ENCODE measurements around the gene RAD51D. TPM values are rescaled to one million over a fixed set of nuclear protein-coding genes. Genes with fewer than 3 reads are reported as not detected.
A peak's percentile ranks its signal among the peaks of the same experiment; 100 is the strongest.
"Not testable (repeated sequence)": the region's sequence is repeated elsewhere in the genome, so short reads cannot be mapped to it uniquely, and the experiment has no call there.

Gene RAD51D
- 4.6 and 6.6 TPM in 2 replicates for total RNA-seq
- polyA plus RNA-seq (2012): 10.9 TPM

DNA sequence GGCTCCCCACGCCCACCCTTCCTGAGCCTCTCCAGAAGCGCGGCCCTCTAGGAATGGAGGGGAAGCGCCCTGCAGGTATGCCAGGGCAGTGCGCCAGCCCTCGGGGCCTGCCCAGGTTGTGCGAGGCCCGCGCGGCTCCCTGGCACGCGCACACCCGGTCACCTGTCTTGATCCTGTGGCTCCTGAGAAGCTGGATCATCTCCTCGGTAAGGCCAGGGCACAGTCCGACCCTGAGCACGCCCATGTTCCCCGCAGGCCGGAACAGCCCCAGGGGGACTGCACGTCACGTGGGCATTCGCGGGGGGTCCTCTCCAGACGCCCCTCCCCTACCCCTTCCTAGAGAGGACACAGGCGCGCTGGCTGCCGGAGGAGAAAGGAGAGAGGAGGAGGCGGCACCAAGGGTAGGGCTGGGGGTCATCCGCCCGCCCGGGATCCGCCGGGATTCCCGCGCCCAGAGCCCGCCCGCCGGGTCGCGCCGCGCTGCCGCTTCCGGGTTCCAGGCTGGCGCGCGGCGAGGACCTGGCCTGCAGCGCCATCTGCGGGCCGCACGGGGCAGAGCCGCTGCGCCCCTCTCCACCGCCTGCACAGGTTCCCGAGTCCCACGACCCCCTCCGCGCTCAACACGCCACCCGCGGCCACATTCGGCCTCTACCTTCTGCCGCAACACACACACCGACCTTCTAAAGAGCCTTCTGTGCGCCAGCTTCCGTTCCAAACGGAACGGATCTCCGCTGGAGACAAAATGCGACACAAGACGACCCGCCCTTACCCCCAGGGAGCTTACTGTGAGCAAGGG, at the start of gene RAD51D:
Gene RAD51D, minus strand, starts transcription at position 491 of the 796 bp plus-strand sequence. Its CDS starts 247 bp downstream, at position 244.
- DNase-seq (ENCODE audit: low read depth): peak; percentile 72

DNA sequence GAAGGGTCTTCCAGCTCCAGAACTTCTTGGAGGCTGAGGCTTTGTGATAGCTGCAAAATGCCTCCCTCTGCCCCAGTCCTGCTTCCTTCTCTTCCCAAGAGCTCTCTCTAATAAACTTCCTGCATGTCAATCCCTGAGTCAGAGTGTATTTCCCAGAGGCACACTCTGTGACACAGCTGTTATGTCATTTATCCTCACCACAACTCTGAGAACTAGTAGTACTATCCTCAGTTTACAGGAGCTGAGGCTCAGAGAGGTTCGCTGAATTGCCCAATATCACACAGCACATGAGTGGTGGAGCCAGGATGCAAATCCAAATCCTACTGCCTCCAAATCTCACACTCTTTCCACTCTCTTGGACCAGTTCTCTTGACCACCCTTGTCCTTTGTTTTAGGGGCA, 48.0 kb upstream of the RAD51D start:
- DNase-seq (ENCODE audit: low read depth): peak; percentile 78

DNA sequence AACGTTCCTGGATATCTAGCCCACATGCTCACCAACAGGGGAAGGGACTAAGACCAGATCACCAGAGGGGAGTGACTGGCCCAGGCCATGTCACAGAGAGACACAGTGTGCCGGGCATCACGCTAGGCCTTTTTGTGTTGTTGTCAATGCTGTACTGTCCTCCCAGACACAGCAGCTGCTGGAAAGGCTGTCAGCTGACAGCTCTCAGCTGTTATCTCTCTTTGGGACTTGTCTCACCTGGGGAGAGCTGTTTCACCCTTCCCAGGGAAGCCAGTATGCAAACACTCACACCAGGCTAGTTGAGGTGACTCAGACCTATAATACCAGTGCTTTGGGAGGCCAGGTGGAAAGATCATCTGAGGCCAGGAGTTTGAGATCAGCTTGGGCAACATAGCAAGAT, 47.4 kb upstream of the RAD51D start:
- DNase-seq (ENCODE audit: low read depth): peak; percentile 65

DNA sequence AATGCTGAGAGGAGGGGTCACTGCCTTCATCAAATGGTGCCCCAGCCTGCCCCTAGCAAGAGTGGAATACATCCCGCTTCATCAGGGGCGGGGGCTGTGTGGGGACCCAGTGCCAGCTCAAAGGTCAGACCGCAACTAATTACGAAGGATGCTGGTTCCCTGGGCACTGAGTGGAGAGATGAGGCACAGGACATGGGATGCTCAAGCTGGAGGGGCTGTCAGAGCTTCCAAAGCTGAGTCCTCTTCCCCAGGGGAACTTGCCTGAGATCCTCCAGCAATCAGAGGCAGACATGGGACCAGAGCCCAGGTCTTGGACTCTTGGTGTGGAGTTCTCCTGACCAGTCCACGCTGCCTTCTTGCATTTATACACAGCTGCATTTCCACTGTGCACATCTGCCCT, 46.9 kb upstream of the RAD51D start:
- DNase-seq (ENCODE audit: low read depth): no peak

- no peak for DNase-seq (ENCODE audit: low read depth)
Observed at GRCh38 chr17:35164716-35165115, 45.1 kb upstream of the RAD51D start.

DNA sequence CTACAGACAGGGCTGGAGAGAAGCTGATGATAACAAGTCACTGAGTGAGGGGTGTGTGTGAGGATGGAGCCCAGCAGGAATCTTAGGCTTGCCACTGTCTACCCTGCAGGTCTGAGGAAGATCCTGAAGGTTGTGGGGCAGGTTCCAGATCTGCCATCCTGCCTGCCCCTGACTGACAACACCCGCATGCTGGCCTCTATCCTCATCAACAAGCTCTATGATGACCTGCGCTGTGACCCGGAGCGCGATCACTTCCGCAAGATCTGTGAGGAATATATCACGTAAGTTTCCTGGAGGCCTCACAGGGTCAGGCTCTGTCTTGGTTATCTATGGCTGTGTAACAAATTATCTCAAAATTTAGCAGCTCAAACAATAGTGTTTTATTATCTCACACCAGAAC, 44.2 kb upstream of the RAD51D start:
- no peak for DNase-seq (ENCODE audit: low read depth)

- DNase-seq (ENCODE audit: low read depth): no peak
Observed at GRCh38 chr17:35162755-35163154, 43.1 kb upstream of the RAD51D start.

DNA sequence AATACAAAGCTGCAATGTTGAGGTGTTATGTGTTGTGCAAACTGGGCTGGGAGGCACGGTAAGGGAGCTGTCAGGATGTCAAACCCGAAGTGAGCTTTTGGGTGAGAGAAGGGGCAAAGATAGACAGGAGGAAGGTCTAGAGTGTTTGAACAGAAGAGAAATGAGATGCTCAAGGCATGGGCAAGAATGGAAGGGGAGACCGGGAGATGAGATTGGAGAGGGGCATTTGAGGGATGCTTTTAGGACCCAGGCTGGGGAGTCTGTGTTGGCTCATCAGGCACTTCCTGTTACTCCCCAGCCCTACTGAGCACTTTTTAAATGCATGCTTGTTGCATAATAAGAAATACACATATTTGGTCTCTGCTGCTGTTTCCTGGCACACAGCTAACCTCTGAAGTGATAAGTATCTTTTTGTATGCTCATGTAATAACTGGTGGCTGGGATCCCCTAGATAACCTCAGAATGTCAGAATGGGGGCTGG, 41.7 kb upstream of the RAD51D start:
- no peak for DNase-seq (ENCODE audit: low read depth)

DNA sequence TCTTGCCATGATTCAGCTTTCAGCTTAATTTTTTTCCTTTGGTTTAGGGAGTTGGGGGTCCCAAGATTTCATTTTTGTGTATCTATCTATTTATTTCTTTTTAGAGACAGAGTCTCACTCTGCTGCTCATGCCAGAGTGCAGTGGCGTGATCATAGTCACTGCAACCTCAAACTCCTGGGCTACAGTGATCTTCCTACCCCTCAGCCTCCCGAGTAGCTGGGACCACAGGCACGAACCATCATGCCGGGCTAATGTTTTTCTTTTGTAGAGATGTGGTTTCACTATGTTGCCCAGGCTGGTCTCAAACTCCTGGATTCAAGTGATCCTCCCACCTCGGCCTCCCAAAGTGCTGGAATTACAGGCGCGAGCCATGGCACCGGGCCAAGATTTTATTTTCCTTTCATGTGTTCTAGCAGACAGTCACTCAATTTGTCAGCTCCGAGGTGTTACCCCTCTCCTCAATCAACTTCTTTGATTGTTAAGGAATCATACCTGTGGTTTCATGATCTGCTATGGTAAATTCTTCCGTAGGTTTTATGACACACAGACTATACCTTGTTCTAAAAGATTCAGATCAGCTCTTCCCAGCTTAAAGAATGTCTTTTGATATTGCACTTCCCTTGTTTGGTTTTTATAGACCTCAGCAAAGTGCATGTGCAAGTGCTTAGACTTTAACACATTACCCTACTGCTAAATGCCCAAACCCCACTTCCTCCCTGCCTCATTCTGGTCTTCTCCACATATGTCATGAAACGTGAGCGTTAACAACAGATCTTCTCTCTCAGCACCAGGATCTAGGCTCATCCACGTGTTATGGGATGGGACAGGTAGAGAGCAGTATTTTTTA, 40.9 kb upstream of the RAD51D start:
- DNase-seq (ENCODE audit: low read depth): no peak

DNA sequence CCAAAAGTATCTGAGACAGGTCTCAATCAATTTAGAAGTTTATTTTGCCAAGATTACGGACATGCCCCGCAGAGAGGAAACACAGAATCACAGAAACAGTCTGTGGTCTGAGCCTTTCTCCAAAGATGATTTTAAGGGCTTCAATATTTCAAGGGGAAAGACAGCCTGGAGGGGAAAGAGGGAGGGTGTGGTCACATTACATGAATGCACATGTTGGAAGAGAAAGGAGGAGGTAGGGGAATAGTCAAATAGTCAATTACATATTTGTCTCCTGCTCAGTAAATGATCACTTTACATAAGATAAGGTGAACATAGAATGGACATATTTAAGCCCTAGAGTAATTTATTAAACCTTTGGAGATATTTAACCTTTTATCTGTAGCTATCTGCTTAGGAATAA, 40.3 kb upstream of the RAD51D start:
- no peak for DNase-seq (ENCODE audit: low read depth)

GRCh38 chr17:35155246-35155645, 35.6 kb upstream of the RAD51D start:
- DNase-seq (ENCODE audit: low read depth): no peak

GRCh38 chr17:35154196-35155165, 34.8 kb upstream of the RAD51D start:
- DNase-seq (ENCODE audit: low read depth): no peak

DNA sequence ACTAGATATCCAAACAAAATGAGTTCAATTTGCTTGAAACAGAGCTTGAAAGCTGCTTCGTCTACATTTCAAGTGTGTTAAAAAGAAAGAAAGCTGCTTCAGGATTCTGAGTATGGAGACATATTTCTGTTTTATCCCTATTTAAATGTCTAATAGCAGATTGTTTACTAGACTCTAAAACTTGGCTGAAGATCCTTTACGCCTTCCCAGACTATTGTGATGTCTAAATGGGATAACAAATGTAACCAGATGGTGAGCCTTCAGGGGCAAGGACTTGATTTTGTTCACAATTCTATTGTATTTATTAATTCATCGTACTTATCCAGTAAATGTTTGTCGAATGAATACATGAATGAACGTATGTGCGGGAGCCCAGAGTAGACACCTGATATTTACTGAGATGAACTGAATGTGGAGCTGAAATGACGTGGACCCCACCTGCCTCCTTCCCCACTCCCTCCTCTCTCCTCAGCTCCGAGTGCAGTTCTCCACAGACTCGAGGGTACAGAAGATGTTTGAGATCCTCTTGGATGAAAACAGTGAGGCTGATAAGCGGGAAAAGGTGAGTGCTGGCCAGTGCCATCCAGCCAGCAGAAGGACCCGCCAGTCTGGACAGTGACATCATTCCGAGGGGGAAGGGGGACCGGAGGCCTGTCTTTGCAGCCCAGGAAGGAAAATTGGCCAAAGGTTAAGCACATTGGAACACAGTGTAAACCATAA, 32.9 kb upstream of the RAD51D start:
- no peak for DNase-seq (ENCODE audit: low read depth)

DNA sequence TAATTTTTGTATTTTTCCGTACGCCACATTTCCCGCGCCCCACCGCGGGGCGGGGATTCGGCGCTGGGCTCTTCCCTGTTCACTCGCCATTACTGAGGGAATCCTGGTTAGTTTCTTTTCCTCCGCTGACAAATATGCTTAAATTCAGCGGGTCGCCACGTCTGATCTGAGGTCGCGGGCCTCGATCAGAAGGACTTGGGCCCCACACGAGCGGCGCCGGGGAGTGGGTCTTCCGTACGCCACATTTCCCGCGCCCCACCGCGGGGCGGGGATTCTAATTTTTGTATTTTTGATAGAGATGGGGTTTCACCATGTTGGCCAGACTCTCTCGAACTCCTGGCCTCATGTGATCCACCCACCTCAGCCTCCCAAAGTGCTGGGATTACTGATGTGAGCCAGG, 31.4 kb upstream of the RAD51D start:
- not testable (repeated sequence) for DNase-seq (ENCODE audit: low read depth)

DNA sequence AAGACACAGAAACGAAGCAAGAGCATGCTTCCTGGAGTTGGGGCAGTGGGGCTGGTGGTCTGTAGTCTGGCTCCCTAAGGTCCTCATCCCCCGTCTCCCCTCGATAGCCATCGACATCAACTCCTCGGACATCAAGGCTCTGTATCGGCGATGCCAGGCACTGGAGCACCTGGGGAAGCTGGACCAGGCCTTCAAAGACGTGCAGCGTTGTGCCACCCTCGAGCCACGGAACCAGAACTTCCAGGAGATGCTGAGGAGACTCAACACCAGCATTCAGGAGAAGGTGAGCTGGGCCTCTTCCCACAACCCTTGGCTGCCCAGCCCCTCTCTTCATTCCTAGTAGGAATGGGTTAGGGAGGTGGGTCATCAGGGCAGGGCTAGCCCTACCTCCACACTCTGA, 30.3 kb upstream of the RAD51D start:
- no peak for DNase-seq (ENCODE audit: low read depth)

- peak; percentile 42 for DNase-seq (ENCODE audit: low read depth)
Observed at GRCh38 chr17:35148144-35148543, 28.5 kb upstream of the RAD51D start.

DNA sequence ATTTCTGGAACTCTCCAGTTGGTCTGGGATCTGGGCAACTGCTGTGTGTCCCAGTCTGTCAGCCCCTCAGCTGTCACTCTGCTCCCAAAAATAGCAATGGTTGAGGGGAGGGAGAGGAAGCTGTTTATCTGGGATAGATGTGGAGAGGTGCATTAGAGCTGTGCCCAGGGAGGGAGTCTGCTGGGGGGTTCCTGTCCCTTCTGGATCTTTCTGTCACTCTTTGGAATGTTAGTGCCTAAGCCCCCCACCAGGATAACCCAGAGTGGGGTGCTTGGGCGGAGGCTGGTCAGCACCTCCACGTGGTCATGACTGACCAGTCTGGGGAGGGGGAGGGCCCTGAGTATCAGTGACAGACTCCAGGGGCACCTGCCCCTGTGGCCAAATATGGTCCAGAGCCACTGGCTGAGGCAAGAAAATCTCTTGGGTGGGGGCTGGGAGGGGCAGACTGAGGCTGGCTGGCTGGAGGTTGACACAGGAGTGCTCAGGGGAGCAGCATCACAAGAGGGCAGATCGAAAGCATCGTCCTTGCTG, 27.8 kb upstream of the RAD51D start, which contains the start of gene UNC45B:
Gene UNC45B, plus strand, starts transcription at position 443 of the 531 bp plus-strand sequence. CDS start 447 bp downstream, outside the sequence.
- DNase-seq (ENCODE audit: low read depth): peak; percentile 96

DNA sequence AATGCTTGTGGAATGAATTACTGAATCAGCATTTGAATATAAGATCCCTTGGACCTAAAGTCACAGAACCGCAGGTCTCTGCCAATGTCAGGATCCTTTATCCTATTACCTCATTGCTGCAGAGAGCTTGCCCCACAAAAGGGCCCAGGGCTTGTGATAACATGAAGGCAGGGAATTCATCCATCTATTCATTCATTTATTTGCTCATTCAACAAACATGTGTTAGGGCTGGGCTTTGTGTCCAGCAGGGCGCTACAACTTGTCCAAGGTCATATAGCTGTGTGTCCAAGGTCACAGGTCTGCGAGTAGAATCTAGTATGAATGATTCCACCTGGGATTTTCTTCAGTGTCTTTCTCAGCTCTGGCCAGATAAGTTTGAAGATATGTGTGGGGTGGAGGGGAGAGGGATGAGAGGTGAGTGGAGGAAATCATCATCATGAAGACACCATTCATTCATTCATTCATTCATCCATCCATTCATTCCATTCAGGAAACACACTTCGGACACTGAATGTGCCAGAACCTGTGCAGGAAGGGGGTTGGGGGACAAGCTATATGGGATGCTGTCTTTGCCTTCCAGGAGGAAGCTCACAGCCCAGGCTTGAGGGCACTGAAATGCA, 26.7 kb upstream of the RAD51D start:
- DNase-seq (ENCODE audit: low read depth): peak; percentile 37

DNA sequence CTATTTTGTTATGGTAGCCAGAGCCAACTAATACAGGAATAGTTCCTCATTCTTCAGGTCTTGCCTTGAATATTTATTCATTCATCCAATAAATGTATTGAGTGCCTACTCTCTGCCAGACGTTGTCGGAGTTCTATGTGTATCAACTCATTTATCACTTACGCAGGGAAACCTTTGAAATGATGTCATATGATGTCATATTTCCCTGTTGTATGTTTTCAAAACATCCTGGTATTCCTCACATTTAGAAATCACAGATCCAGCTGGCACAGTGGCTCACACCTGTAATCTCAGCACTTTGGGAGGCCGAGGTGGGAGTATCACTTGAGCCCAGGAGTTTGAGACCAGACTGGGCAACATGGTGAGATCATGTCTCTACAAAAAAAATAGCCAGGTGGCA, 25.2 kb upstream of the RAD51D start:
- DNase-seq (ENCODE audit: low read depth): no peak

GRCh38 chr17:35142467-35142796, 22.8 kb upstream of the RAD51D start:
- DNase-seq (ENCODE audit: low read depth): no peak
